ENCODE measurements around the gene ANXA6. TPM values are rescaled to one million over a fixed set of nuclear protein-coding genes. Genes with fewer than 3 reads are reported as not detected.

ANXA6 gene
- total RNA-seq, 1 donor: 353 TPM

DNA sequence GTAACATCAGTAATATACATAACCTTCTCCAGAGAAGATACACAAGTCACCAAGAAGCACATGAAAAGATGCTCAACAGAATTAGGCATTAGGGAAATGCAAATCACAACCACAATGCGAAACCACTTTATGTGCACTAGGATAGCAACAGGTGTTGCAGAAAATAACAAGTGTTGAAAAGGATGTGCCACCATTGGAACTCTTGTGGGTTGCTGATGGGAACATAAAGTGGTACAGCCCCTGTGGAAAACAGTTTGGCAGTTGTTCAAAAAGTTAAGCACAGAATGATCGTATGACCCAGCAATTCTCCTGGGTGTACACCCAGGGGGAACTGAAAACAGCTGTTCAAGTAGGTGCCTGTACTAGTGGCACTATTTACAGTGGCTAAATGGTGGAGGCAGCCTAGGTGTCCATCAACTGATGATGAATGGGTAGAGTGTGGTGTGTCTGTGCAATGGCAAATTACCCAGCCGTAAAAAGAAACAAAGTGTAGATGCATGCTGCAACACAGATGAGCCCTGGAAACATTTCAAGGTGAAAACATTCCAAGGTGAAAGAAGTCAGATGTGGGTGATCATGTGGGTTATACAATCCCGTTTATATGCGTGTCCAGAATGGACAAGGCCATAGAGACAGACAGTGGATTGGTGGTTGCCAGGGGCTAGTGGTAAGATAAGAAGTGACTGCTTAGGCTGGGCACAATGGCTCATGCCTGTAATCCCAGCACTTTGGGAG lies 39.1 kb upstream of the ANXA6 start:
- H3K27ac ChIP-seq (ENCODE audit: low read depth, low read length): no peak overlapping the region
- H4K20me1 ChIP-seq (ENCODE audit: insufficient read depth, low read length): no peaks in the 10 kb centered on the region
- H3K9me3 ChIP-seq (ENCODE audit: low read depth, low read length): no peaks in the 10 kb centered on the region
- H3K36me3 ChIP-seq (ENCODE audit: insufficient read depth, low read length): no peaks in the 10 kb centered on the region
- TF ChIP-seq, protein P1, sequence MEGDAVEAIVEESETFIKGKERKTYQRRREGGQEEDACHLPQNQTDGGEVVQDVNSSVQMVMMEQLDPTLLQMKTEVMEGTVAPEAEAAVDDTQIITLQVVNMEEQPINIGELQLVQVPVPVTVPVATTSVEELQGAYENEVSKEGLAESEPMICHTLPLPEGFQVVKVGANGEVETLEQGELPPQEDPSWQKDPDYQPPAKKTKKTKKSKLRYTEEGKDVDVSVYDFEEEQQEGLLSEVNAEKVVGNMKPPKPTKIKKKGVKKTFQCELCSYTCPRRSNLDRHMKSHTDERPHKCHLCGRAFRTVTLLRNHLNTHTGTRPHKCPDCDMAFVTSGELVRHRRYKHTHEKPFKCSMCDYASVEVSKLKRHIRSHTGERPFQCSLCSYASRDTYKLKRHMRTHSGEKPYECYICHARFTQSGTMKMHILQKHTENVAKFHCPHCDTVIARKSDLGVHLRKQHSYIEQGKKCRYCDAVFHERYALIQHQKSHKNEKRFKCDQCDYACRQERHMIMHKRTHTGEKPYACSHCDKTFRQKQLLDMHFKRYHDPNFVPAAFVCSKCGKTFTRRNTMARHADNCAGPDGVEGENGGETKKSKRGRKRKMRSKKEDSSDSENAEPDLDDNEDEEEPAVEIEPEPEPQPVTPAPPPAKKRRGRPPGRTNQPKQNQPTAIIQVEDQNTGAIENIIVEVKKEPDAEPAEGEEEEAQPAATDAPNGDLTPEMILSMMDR (IDR thresholded peaks at IDR 0.05; ENCODE audit: extremely low read depth, low read depth, low read length): no peak
- H2AFZ ChIP-seq (ENCODE audit: low read length): no peak overlapping the region
- no peak for DNase-seq (ENCODE audit: insufficient read length, low spot score, missing footprints)
- H3K27me3 ChIP-seq (ENCODE audit: insufficient read depth, low read length): no peaks in the 10 kb centered on the region
- H3K4me1 ChIP-seq (ENCODE audit: insufficient read depth, low read length): no peaks in the 10 kb centered on the region
- no peak overlapping the region for H3K4me2 ChIP-seq (ENCODE audit: insufficient read depth, low read length)
- H3K79me2 ChIP-seq (ENCODE audit: insufficient read depth, low read length): no peaks in the 10 kb centered on the region
- H3K4me3 ChIP-seq (ENCODE audit: insufficient read depth, low read length): no peak overlapping the region

DNA sequence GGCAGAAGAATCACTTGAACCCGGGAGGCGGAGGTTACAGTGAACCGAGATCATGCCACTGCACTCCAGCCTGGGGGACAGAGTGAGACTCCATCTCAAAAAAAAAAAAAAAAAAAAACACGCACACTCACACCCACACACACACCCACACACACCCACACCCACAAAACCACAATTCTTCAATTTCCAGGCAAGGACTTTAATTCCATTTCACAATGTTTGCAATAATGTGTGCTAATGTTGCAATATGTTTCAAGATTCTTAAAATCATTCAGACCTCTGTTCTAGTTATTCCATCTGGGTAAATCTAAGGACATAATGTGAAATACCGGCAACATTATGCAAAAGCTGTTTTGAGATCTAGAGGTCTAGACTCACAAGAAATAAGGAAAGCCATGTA lies 38.0 kb upstream of the ANXA6 start:
- Histone ChIP-seq H3K4me2 (ENCODE audit: insufficient read depth, low read length) (no peak overlapping the region), H3K4me3 (ENCODE audit: insufficient read depth, low read length) (no peak overlapping the region), H3K4me1 (ENCODE audit: insufficient read depth, low read length) (no peaks in the 10 kb centered on the region), H3K9me3 (ENCODE audit: low read depth, low read length) (no peaks in the 10 kb centered on the region), H3K36me3 (ENCODE audit: insufficient read depth, low read length) (no peaks in the 10 kb centered on the region), H4K20me1 (ENCODE audit: insufficient read depth, low read length) (no peaks in the 10 kb centered on the region), H3K27ac (ENCODE audit: low read depth, low read length) (no peak overlapping the region), H3K27me3 (ENCODE audit: insufficient read depth, low read length) (no peaks in the 10 kb centered on the region), H3K79me2 (ENCODE audit: insufficient read depth, low read length) (no peaks in the 10 kb centered on the region), H2AFZ (ENCODE audit: low read length) (no peak overlapping the region)
- TF ChIP-seq, protein P1 (IDR thresholded peaks at IDR 0.05; ENCODE audit: extremely low read depth, low read depth, low read length): no peak
- DNase-seq (ENCODE audit: insufficient read length, low spot score, missing footprints): no peak

DNA sequence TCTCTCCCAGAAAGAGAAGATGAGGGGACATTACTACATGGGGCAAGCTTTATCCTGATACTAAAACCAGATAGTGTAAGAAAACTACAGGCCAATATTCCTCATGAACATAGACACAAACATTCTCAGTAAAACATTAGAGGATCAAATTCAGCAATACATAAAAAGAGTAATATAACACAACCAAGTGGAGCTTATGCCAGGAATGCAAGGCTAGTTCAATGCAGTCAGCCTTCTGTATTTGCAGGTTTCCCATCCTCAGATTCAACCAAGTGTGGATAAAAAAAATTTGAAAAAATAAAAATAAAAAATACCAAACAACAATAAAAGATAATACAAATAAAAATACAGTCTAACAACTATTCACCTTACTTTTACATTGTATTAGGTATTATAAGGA lies 35.0 kb upstream of the ANXA6 start:
- H3K79me2 ChIP-seq (ENCODE audit: insufficient read depth, low read length): no peaks in the 10 kb centered on the region
- H3K36me3 ChIP-seq (ENCODE audit: insufficient read depth, low read length): no peaks in the 10 kb centered on the region
- no peaks in the 10 kb centered on the region for H3K4me1 ChIP-seq (ENCODE audit: insufficient read depth, low read length)
- H4K20me1 ChIP-seq (ENCODE audit: insufficient read depth, low read length): no peaks in the 10 kb centered on the region
- no peaks in the 10 kb centered on the region for H3K27me3 ChIP-seq (ENCODE audit: insufficient read depth, low read length)
- H2AFZ ChIP-seq (ENCODE audit: low read length): no peak overlapping the region
- no peak overlapping the region for H3K4me2 ChIP-seq (ENCODE audit: insufficient read depth, low read length)
- H3K9me3 ChIP-seq (ENCODE audit: low read depth, low read length): no peaks in the 10 kb centered on the region
- DNase-seq (ENCODE audit: insufficient read length, low spot score, missing footprints): no peak
- no peak overlapping the region for H3K27ac ChIP-seq (ENCODE audit: low read depth, low read length)
- H3K4me3 ChIP-seq (ENCODE audit: insufficient read depth, low read length): no peak overlapping the region
- TF ChIP-seq, protein P1 (IDR thresholded peaks at IDR 0.05; ENCODE audit: extremely low read depth, low read depth, low read length): no peak

DNA sequence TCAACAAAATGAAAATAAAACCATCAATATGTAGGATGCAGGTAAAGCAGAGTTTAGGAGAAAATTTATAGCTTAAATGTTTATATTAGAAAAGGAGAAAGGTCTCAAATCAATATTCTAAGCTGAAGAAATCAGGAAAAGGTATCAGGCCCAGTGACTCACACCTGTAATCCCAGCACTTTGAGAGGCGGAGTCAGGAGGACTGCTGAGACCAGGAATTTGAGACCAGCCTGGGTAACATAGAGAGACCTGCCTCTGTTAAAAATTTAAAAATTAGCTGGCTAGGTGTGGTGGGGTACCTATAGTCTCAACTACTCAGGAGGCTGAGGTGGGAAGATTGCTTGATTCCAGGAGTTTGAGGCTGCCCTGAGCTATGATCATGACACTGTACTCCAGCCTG lies 34.1 kb upstream of the ANXA6 start:
- Histone ChIP-seq H3K9me3 (ENCODE audit: low read depth, low read length) (no peaks in the 10 kb centered on the region), H3K79me2 (ENCODE audit: insufficient read depth, low read length) (no peaks in the 10 kb centered on the region), H3K27ac (ENCODE audit: low read depth, low read length) (no peak overlapping the region), H2AFZ (ENCODE audit: low read length) (no peak overlapping the region), H4K20me1 (ENCODE audit: insufficient read depth, low read length) (no peaks in the 10 kb centered on the region), H3K4me1 (ENCODE audit: insufficient read depth, low read length) (no peaks in the 10 kb centered on the region), H3K4me2 (ENCODE audit: insufficient read depth, low read length) (no peak overlapping the region), H3K27me3 (ENCODE audit: insufficient read depth, low read length) (no peaks in the 10 kb centered on the region), H3K36me3 (ENCODE audit: insufficient read depth, low read length) (no peaks in the 10 kb centered on the region), H3K4me3 (ENCODE audit: insufficient read depth, low read length) (no peak overlapping the region)
- no peak for DNase-seq (ENCODE audit: insufficient read length, low spot score, missing footprints)
- TF ChIP-seq, protein P1 (IDR thresholded peaks at IDR 0.05; ENCODE audit: extremely low read depth, low read depth, low read length): no peak
